GM19455 (cell line): ENCODE results near the gene SPRR2A.
"Not testable (repeated sequence)": the region's sequence is repeated elsewhere in the genome, so short reads cannot be mapped to it uniquely, and the experiment has no call there.

Experiments used
- ATAC-seq: cut with Tn5 transposase; IDR thresholded peaks from one replicate; pipeline ENCODE4 v1.9.1; 2021; ENCODE audit not compliant: unreplicated experiment

Gene SPRR2A

DNA sequence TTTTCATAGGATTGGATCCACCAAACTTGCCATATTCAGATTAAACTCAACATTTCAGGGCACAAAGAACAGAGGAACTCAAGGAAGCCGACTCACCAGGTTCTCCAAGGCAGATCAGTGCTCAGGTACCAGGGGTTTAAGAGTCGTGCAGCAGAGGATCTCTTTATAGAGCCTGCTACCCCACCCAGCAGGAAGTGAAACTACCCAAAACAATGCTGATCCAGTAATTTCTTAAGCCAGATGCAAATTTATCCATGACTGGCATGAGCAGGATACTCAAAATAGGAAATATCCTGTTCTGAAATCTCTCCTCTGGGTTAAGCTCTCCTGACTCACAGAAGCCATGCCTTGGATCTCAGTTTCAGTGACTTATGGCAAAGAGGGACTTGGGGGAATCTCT, at the start of gene SPRR2A:
TSS of gene SPRR2A (minus strand) at position 138 of the 400 bp plus-strand sequence. CDS start 777 bp downstream, outside the sequence.
- ATAC-seq = no peak

DNA sequence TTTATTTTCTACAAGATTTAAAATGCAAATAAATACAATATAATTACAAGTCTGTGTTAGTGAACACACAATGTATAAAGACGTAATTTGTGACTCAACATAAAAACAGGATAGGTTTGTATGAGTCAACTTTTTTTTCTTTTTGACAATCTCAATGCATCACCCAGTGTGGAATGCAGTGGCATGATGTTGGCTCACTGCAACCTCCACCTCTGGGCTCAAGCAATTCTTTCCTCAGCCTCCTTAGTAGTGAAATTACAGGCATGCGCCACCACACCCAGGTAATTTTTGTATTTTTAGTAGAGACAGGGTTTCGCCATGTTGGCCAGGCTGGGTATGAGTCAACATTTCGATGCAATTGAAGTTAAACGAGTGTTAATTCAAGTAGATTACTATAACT, 42.9 kb upstream of the SPRR2A start:
- ATAC-seq = no peak

DNA sequence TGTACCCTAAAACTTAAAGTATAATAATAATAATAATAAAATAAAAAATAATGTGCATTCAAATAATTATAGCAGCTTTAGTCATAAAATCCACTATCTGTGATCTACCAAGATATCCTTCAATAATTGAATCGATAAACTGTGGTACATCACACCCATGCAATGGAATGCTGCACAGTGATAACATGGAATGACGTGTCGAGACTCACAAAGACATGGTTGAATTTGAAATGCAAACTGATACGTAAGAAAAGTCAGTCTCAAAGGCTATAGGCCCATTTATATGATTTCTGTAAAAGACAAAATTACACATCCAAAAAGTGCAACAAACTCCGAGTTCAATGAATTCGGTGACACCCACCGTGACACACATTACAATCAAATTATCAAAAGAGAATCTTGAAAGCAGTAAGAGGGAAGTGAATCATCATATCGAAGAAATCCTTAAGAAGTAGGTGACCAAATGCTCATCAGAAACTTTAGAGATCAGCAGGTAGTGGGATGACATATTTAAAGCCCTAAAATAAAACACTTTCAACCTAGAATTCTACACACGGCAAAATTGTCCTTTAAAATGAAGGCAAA, 42.2 kb upstream of the SPRR2A start:
- ATAC-seq = no peak

DNA sequence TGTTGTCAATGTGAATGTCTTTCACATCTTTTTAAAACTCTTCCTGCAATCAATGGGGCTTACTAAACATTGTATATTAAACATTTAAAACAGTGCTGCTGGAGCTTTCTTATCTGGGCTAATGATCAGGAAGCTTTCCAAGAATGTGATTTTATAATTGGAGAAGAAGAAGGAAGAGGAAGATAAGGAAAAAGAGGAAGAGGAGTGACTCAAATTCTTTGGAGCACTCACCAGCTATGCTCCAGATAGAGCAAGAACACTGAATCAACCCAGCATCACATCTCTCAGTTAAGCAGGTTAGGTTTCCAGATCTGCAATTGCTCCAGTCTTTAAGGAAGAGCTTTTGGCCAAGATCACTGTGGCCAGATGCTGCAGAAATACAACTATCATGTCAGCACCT, 38.5 kb upstream of the SPRR2A start:
- ATAC-seq = no peak

DNA sequence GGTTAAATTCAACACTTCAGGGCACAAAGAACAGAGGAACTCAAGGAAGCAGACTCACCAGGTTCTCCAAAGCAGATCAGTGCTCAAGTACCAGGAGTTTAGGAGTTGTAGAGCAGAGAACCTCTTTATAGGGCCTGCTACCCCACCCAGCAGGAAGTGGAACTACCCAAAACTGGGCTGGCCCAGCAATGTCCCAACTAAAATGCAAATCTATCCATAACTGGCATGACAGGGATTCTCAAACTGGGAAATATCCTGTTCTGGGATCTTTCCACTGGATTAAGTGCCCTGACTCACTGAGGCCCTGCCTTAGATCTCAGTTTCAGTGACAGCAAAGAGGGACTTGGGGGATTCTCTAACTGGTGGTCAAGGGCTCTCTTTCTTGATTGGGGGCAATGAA, 37.1 kb upstream of the SPRR2A start, which contains the start of gene SPRR2E:
TSS of gene SPRR2E (minus strand) at position 101 of the 400 bp plus-strand sequence. CDS start 775 bp downstream, outside the sequence.
- ATAC-seq = no peak

DNA sequence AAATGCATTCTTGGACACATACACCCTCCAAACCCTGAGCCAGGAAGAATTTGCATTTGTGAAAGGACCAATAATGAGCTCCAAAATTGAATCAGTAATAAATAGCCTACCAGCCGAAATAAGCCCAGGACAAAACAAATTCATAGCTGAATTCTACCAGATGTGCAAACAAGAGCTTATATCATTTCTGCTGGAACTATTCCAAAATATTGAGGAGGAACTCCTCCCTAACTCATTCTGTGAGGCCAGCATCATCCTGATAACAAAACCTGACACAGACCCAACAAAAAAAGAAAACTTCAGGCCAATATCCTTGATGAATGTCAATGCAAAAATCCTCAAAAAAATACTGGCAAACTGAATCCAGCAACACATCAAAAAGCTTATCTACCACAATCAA, 30.3 kb upstream of the SPRR2A start:
- ATAC-seq = no peak

DNA sequence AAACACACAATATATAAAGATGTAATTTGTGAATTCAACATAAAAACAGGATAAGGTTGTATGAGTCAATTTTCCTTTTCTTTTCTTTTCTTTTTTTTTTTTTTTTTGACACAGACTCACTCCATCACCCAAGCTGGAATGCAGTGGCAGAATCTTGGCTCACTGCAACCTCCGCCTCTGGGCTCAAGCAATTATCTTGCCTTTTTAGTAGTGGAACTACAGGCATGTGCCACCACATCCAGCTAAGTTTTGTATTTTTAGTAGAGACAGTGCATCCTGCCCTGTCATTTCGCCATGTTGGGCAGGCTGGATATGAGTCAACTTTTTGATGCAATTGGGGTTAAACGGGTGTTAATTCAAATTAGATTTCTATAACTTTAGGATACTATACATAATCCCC, 24.4 kb upstream of the SPRR2A start:
- ATAC-seq = no peak

DNA sequence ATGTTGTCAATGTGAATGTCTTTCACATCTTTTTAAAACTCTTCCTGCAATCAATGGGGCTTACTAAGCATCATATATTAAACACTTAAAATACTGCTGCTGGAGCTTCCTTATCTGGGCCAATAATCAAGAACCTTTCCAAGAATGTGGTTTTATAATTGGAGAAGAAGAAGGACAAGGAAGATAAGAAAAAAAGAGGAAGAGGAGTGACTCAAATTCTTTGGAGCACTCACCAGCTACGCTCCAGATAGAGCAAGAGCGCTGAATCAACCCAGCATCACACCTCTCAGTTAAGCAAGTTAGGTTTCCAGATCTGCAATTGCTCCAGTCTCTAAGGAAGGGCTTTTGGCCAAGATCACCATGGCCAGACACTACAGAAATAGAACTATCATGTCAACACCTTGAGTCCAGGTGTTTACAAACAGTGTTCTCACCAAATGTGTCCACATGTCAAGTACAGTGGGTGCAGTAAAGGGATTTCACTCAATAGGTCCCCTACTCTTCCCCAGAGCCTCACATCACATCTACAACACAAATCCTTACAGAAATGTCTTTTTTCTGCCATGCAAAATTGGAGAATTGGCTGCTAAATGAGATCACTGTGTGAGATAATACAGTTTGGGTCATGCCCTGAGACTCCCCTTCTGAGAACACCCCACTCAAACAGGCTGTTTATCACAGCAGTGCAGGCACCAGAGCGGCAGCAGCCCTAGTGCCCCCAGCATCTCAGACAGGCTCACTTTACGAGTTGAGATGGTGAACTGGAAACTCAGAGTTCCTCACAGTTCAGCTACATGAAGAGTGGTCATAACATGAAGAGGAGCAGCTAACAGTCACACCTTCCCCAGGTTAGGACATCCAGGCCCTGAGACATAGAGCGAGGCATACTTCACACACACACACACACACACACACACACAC, 15.8 kb upstream of the SPRR2A start:
- no peak for ATAC-seq

DNA sequence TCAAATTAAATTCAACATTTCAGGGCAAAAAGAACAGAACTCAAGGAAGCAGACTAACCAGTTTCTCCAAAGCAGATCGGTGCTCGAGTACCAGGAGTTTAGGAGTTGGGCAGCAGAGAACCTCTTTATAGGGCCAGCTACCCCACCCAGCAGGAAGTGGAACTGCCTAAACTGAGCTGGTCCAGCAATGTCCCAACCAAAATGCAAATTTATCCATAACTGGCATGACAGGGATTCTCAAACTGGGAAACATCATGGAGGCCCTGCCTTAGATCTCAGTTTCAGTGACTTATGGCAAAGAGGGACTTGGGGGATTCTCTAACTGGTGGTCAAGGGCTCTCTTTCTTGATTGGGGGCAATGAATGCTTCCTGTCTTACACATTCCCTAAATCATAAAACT, 14.2 kb upstream of the SPRR2A start, which contains the start of gene SPRR2B:
TSS of gene SPRR2B (minus strand) at position 101 of the 400 bp plus-strand sequence. CDS start 772 bp downstream, outside the sequence.
- no peak for ATAC-seq

DNA sequence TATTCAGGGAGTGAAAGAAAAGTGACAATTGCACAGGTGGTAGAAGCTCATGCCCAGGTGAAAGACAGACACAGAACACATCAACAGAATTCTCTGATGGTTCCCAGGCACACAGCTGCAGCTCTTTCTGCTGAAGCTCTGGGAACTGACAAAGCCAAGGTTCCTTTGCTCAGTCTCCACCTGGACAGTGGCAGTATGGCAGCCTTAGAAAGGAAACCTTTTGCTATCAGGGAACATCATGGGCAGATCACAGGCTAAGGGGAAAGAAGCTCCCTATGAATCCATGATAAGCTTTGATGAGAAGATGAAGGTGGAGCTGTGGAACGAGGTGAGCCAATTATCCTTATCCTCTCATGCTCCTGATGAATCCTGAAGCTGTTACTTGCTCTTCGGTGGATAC, 12.9 kb upstream of the SPRR2A start:
- ATAC-seq = no peak

DNA sequence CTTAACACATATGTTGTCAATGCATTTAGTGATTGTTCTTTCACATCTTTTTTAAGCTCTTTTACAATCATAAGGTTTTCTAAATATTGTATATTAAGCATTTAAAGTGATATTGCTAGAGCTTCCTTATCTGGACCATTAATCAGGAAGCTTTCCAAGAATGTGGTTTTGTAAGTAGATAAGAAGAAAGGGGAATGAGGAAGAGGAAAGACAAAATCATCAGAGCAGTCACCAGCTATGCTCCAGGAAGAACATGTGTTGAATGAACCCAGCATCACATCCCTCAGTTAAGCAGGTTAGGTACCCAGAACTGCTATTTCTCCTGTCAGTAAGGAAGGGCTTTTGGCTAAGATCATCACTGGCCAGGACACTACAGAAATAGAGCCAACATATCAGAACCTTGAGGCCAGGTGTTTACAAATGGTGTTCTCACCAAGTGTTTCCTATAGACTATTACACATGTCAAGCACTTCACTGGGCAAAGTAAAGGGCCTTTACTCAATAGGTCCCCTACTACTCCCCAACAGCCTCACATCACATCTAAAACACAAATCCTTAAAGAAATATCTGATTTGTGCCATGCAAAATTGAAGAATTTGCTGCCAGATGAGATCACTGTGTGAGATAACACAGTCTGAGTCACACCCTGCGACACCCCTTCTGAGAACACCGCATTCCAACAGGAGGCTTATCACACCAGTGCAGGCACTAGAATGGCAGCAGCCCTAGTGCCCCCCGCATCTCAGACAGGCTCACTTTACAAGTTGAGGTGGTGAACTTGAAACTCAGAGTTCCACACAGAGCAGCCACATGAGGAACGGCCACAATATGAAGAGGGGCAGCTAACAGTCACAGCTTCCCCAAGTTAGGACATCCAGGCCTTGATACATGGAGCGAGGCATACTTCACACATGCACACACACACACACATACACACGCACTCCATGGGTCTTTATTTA, 1.8 kb upstream of the SPRR2A start:
- no peak for ATAC-seq

DNA sequence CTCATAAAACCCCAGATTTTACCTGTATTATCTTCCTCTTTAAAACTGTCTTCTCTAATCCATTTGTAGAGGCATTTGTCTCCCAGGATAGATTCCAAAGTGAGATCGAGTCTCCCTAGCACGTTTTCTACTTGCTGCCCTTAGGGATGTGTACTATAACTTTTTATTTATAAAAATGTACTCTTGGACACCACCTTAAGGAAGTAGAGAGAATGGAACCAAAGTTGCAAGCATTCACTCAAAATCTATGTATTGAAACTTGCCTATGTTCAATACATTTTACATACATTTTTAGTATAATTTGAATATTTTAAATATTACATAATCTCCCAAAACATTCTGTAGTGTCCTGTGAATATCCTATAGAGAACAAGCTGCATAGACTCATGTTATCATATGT, 842 bp upstream of the SPRR2A start:
- ATAC-seq = no peak

DNA sequence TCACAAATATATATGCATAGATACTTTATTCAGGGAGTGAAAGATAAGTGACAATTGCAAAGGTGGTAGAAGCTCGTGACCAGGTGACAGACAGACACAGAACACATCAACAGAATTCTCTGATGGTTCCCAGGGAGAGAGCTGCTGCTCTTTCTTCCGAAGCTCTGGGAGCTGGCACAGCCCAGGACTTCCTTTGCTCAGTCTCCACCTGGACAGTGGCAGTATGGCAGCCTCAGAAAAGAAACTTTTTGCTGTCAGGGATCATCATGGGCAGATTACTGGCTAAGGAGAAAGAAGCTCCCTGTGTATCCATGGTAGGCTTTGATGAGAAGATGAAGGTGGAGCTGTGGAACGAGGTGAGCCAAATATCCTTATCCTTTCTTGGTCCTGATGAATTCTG, 1.2 kb downstream of the SPRR2A start:
- ATAC-seq = not testable (repeated sequence)

DNA sequence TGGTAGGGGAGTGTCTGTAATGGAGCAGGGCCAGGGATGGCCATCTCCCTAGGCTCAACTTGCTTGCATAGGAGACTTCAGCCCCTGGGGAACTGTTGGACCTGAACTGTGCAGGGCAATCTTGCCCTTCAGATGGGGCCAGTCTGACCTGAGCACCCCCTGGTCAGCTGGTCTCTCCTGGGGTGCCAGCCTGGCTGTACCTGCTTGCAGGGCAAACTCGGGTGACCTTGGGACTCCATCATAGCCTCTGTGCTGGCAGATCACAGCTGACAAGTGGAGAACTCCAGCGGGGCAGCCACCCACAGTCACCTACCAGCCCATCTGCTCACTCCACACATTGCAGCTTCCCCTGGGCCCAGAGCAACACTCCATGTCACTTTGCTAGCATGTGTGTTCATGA, 8.1 kb downstream of the SPRR2A start:
- ATAC-seq = no peak

DNA sequence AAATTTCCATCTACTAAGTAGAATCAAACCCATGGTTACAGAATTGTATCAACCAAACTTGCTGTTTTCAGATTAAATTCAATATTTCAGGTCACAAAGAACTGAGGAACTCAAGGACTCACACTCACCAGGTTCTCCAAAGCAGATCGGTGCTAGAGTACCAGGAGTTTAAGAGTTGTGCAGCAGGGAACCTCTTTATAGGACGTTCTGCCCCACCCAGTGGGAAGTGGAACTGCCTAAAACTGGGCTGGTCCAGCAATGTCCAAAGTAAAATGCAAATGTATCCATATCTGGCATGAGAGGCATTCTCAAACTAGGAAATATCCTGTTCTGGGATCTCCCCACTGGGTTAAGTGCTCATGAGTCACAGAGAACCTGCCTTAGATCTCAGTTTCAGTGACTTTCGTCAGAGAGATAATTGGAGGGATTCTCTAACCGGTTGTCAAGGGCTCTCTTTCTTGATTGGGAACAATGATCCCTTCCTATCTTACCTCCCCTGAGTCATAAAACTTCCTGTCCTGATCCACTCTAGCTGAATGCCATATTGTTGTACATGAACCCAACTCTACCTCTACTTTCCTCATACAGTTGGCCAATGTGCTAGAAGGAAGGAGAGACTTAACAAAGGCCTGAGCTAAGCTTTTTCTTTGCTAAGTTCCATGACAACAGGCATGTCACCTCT, 16.2 kb downstream of the SPRR2A start, which contains the start of gene SPRR2D:
TSS of gene SPRR2D (minus strand) at position 171 of the 682 bp plus-strand sequence. CDS start 774 bp downstream, outside the sequence.
- no peak for ATAC-seq

DNA sequence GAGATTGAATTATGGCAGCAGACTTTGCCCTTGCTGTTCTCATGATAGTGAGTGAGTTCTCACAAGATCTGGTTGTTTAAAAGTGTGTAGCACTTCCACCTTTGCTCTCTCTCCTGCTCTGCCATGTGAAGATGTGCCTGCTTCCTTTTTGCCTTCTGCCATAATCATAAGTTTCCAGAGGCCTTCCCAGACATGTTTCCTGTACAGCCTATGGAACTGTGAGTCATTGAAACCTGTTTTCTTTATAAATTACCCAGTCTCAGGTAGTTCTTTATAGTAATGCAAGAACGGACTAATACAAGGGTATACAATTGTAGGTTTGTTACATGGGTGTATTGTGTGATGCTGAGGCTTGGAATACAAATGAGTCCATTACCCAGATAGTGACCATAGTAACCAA, 22.1 kb downstream of the SPRR2A start:
- no peak for ATAC-seq

DNA sequence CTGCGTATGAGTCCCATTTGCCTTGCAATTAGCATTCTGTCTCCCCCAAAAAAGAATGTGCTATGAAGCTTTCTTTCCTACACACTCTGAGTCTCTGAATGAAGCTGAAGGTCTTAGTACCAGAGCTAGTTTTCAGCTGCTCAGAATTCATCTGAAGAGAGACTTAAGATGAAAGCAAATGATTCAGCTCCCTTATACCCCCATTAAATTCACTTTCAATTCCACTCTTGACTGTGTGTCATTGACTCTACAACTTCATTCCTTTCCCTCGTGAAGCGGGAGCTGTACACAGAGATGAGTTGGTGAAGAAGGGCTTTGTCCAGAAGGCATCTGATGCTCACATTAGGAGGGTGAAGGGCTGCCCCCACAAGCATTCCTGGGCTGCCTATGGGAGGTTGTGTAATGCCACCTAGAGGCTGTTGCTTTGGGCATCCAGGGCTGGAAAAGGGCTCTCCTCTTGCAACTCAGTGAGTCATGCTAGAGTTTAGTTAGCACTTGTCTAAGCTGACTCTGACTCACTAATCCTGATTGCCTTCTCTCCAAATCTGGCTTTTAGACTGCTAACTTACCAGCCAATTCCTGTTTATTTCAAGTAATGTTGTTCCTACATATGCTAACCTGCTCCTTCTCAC, 24.5 kb downstream of the SPRR2A start:
- no peak for ATAC-seq

DNA sequence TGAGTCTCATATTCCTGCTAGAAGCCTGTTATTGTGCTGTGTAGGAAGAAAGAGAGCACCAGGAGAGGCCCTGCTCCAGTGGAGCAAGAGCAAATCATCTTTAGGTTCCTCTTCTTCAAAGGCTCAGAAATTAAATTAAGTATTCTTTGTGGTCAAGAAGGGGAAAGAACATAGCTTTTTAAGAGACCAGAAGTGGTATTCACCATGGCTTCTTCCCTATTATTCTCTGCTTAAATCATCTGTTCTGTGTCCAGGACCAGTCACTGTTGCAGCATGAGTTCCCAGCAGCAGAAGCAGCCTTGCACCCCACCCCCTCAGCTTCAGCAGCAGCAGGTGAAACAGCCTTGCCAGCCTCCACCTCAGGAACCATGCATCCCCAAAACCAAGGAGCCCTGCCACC, 25.2 kb downstream of the SPRR2A start:
- no peak for ATAC-seq

DNA sequence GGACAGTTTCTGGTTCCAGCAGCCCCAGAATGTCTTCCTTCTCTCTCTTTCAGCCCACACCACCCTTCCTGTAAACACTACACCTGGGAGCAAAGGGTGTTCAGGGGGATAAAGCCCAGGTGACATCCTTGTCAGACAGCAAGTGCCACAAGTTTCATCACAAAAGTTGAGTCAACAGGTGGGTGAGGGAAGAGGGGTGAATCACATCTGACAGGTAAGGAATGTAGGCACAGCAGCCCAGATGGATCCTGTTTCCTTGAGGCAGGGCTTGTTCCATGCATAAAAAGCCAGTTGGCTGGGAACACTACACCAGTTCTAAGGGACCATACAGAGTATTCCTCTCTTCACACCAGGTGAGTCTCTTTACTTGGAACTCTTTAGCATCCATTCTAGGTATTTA, 26.4 kb downstream of the SPRR2A start, which contains the start of gene SPRR1B:
TSS of gene SPRR1B (plus strand) at position 309 of the 400 bp plus-strand sequence. CDS start 1,143 bp downstream, outside the sequence.
- no peak for ATAC-seq

DNA sequence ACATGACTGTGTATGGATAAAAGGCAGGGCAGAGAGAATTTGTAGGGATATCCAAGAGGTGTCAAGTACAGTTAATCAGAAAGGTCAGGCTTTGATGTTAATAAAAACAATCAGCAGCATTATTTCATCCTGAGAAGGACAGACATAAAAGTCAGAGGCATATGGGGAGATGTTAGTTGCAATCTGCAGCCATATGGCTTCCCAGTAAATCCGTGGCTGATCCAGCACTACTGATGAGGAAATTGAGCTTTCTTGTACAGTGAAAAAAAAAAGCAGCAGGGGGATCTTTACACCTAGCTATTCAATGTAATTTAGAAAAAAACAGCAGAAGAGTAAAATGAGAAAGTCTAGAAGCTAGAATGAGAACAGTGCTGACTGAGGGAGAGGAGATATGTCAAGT, 28.5 kb downstream of the SPRR2A start:
- ATAC-seq = no peak
